ENCODE measurements around the gene SYT9. TPM values are rescaled to one million over a fixed set of nuclear protein-coding genes. Genes with fewer than 3 reads are reported as not detected.

Gene SYT9
- total and polyA plus RNA-seq, 9 of the 15 experiments (the other 6 are each of a cell fraction or from before 2014, with no cell fraction given), result 0.01 TPM; not detected in 8

- DNase-seq (ENCODE audit: extremely low read depth in 1 of 4, low spot score in 3 of 4) (no peak), ATAC-seq (no peak), FAIRE-seq (no peak)
- Histone ChIP-seq H3K27me3 (ENCODE audit: control insufficient read depth in 2 of 2, insufficient read depth in 2 of 2, low read length in 2 of 2) (peaks cover 0 to 4% of the 10 kb centered on the region in 2 experiments; a peak in 1 of 5 replicates), H3K36me3 (ENCODE audit: control insufficient read depth, insufficient read depth, low read length) (no peaks in the 10 kb centered on the region), H2AFZ (ENCODE audit: low read depth, low read length) (no peak overlapping the region), H3K9me1 (ENCODE audit: control insufficient read depth, insufficient read depth, low read length) (no peaks in the 10 kb centered on the region), H3K4me2 (ENCODE audit: insufficient read depth, low read length) (no peak overlapping the region), H3K9ac (ENCODE audit: insufficient read depth in 1 of 2, low read depth in 2 of 2, low read length in 2 of 2) (no peak overlapping the region), H3K27ac (ENCODE audit: extremely low read depth, low read depth, low read length) (no peak overlapping the region), H3K9me3 (replicated peaks; ENCODE audit: control insufficient read depth, insufficient read depth, low read depth, low read length) (no peaks in the 10 kb centered on the region), H3K4me1 (replicated peaks in 1 of 2; ENCODE audit: control insufficient read depth in 2 of 2, insufficient read depth in 2 of 2, low read length in 2 of 2) (no peaks in the 10 kb centered on the region), H4K20me1 (replicated peaks; ENCODE audit: control insufficient read depth, insufficient read depth, low read length) (no peaks in the 10 kb centered on the region), H3K4me3 (no peak overlapping the region), H3K79me2 (ENCODE audit: control insufficient read depth, insufficient read depth, low read length) (no peaks in the 10 kb centered on the region)
- ChIA-PET CTCF (ENCODE audit: low intra/inter-chr PET ratio) (no interaction called here), POLR2A (no interaction called here)
- 0% methylated on average over 2 of the region's 2 CpGs for WGBS (ENCODE audit: insufficient coverage, low coverage, missing lambda C conversion rate)
- TF ChIP-seq ZMIZ1 (IDR thresholded peaks at IDR 0.05; ENCODE audit: low read depth in 2 of 2, low read length in 2 of 2) (no peak), PTBP1 (IDR thresholded peaks at IDR 0.05; ENCODE audit: low read depth, low read length) (no peak), FOXJ2 (tag; IDR thresholded peaks at IDR 0.05) (no peak), ARID2 (IDR thresholded peaks at IDR 0.05) (no peak), TCF3 (CRISPR knock-in tag; IDR thresholded peaks at IDR 0.05) (no peak), FOSL1 (tag; conservative IDR thresholded peaks at IDR 0.05) (no peak), ZNF696 (CRISPR knock-in tag; conservative IDR thresholded peaks at IDR 0.05) (no peak), HDGF (IDR thresholded peaks at IDR 0.05) (no peak), U2AF1 (optimal IDR thresholded peaks at IDR 0.05; ENCODE audit: low read depth, low read length) (no peak), ILF3 (IDR thresholded peaks at IDR 0.05; ENCODE audit: borderline replicate concordance) (no peak), ZNF146 (CRISPR knock-in tag; IDR thresholded peaks at IDR 0.05; ENCODE audit: unreplicated experiment) (no peak), ATF1 (CRISPR knock-in tag; IDR thresholded peaks at IDR 0.05) (no peak), ATF1 (tag; IDR thresholded peaks at IDR 0.05) (no peak), HNRNPUL1 (IDR thresholded peaks at IDR 0.05; ENCODE audit: low read length) (no peak), XRCC4 (IDR thresholded peaks at IDR 0.05; ENCODE audit: extremely low read depth, insufficient read depth, insufficient read length) (no peak), BCOR (IDR thresholded peaks at IDR 0.05) (no peak), POLR2G (IDR thresholded peaks at IDR 0.05; ENCODE audit: low read depth, low read length) (no peak), NKRF (IDR thresholded peaks at IDR 0.05; ENCODE audit: borderline replicate concordance) (no peak)
- TF ChIP-seq, protein P1, sequence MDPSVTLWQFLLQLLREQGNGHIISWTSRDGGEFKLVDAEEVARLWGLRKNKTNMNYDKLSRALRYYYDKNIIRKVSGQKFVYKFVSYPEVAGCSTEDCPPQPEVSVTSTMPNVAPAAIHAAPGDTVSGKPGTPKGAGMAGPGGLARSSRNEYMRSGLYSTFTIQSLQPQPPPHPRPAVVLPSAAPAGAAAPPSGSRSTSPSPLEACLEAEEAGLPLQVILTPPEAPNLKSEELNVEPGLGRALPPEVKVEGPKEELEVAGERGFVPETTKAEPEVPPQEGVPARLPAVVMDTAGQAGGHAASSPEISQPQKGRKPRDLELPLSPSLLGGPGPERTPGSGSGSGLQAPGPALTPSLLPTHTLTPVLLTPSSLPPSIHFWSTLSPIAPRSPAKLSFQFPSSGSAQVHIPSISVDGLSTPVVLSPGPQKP (CRISPR knock-in tag; IDR thresholded peaks at IDR 0.05), result no peak
- intact Hi-C loops (cut with micrococcal nuclease), result no loop called here
- in situ Hi-C loops (cut with MboI), result no loop called here
- BruUV-seq (replicated peaks), result no TSS peak
Measured at GRCh38 chr11:7467652-7468051, 215.9 kb downstream of the SYT9 start.
